K562 (cell line): ENCODE results near the gene KCTD11. TPM values are rescaled to one million over a fixed set of nuclear protein-coding genes. Genes with fewer than 3 reads are reported as not detected.
A peak's percentile ranks its signal among the peaks of the same experiment; 100 is the strongest.

ENCODE experiments used
- ATAC-seq: fragments of 200-7000 bp; cut with Tn5 transposase; 3 replicates; pipeline ENCODE4 v1.9.1; 2020; ENCODE audit warnings: moderate library complexity
- BruUV-seq: library from RNA; stranded (reverse); fragments of 400-500 nt; replicated peaks from 2 replicates; lab custom pipeline; 2021; lab: Mats Ljungman, UMichigan
- CTCF ChIA-PET: fragments of 300-600 bp; formaldehyde crosslinking; extraction: SDS; loops from one replicate; lab custom pipeline; 2021; ENCODE audit warnings: low intra/inter-chr PET ratio; lab: Yijun Ruan, JAX
- POLR2A ChIA-PET: fragments of 300-600, 350-650 bp; sonication (Branson Sonifier 250); formaldehyde crosslinking; extraction: SDS; loops from one replicate; lab custom pipeline; 2021; ENCODE audit warnings: antibody characterized with exemption, inconsistent platforms; lab: Yijun Ruan, JAX
- DNase-seq, 4 experiments: peaks; one replicate each; pipeline versions ENCODE4 v3.0.0 to v3.0.0-alpha.2; 2011 to 2018; ENCODE audit warnings: low spot score in 3 of 4, mixed read lengths in 3 of 4; ENCODE audit errors: extremely low read depth in 1 of 4
- FAIRE-seq: peaks from 2 replicates; lab custom pipeline; 2011; peaks lifted over from hg19 to GRCh38; lab: Jason Lieb, UNC
- H2AFZ ChIP-seq: 2 replicates; pipeline ENCODE4 v1.6.0; 2011; ENCODE audit warnings: low read depth, low read length, control low read depth, inconsistent platforms
- H3K27ac ChIP-seq: fragments of 200-600 bp; 3 replicates; pipeline ENCODE4 v1.8.0; 2011; ENCODE audit warnings: low read depth, mild to moderate bottlenecking, control low read depth, inconsistent platforms, low read length, moderate library complexity, mixed read lengths; ENCODE audit errors: extremely low read depth
- H3K27me3 ChIP-seq, 2 experiments: fragments of 300-600 bp in 1 of 2; 2 replicates in 1 of 2; 3 replicates in 1 of 2; pipeline versions ENCODE4 v1.6.0 to v1.8.0; 2011; ENCODE audit warnings: inconsistent platforms in 2 of 2, low read length in 2 of 2, mild to moderate bottlenecking in 1 of 2, mixed read lengths in 1 of 2, moderate library complexity in 1 of 2; ENCODE audit not compliant: control insufficient read depth in 2 of 2, insufficient read depth in 2 of 2
- H3K36me3 ChIP-seq: fragments of 300-600 bp; 3 replicates; pipeline ENCODE4 v1.8.0; 2011; ENCODE audit warnings: mild to moderate bottlenecking, low read length, inconsistent platforms; ENCODE audit not compliant: control insufficient read depth, insufficient read depth
- H3K4me1 ChIP-seq, 2 experiments: fragments of 200-600 bp in 1 of 2; replicated peaks in 1 of 2; 2 replicates in 1 of 2; 3 replicates in 1 of 2; pipeline versions ENCODE4 v1.5.1 to v1.8.0; 2011; ENCODE audit warnings: inconsistent platforms in 2 of 2, low read length in 2 of 2, mild to moderate bottlenecking in 1 of 2, mixed read lengths in 1 of 2, moderate library complexity in 1 of 2; ENCODE audit not compliant: control insufficient read depth in 2 of 2, insufficient read depth in 2 of 2
- H3K4me2 ChIP-seq: 2 replicates; pipeline ENCODE4 v1.6.1; 2011; ENCODE audit warnings: low read length, control low read depth, inconsistent platforms, mixed read lengths; ENCODE audit not compliant: insufficient read depth
- H3K4me3 ChIP-seq: fragments of 200-600 bp; sonication (generic), shearing (Covaris generic); 2 replicates; pipeline ENCODE4 v1.5.1; 2016; ENCODE audit warnings: control low read depth, inconsistent platforms
- H3K79me2 ChIP-seq: fragments of 200-600 bp; 3 replicates; pipeline ENCODE4 v1.8.0; 2011; ENCODE audit warnings: low read length, inconsistent platforms; ENCODE audit not compliant: control insufficient read depth, insufficient read depth
- H3K9ac ChIP-seq, 2 experiments: 2 replicates each; pipeline versions ENCODE4 v1.6.0 to v1.6.1; 2011; ENCODE audit warnings: low read depth in 2 of 2, low read length in 2 of 2, control low read depth in 1 of 2, inconsistent platforms in 1 of 2, mild to moderate bottlenecking in 1 of 2, mixed read lengths in 1 of 2; ENCODE audit not compliant: insufficient read depth in 1 of 2
- H3K9me1 ChIP-seq: one replicate; pipeline ENCODE4 v1.6.0; 2011; ENCODE audit warnings: inconsistent platforms, mild to moderate bottlenecking, low read length, moderate library complexity; ENCODE audit not compliant: control insufficient read depth, insufficient read depth
- H3K9me3 ChIP-seq: replicated peaks from 2 replicates; pipeline ENCODE4 v1.5.1; 2011; ENCODE audit warnings: low read depth, low read length, inconsistent platforms; ENCODE audit not compliant: control insufficient read depth, insufficient read depth
- H4K20me1 ChIP-seq: replicated peaks from 2 replicates; pipeline ENCODE4 v1.6.1; 2011; ENCODE audit warnings: low read length, inconsistent platforms, mixed read lengths; ENCODE audit not compliant: control insufficient read depth, insufficient read depth
- ARID3A ChIP-seq: IDR thresholded peaks from 2 replicates; pipeline ENCODE4 v1.6.1; 2012; ENCODE audit warnings: low read depth, low read length, improper control_type of control experiment, borderline replicate concordance
- ATF7 ChIP-seq: fragments of 450-650 bp; IDR thresholded peaks from 2 replicates; pipeline ENCODE4 v1.7.1; 2014; ENCODE audit warnings: mild to moderate bottlenecking, moderate library complexity
- BMI1 ChIP-seq: fragments of 150-350 bp; IDR thresholded peaks from 2 replicates; pipeline ENCODE4 v1.6.1; 2014; ENCODE audit warnings: low read length
- IFI16 ChIP-seq: fragments of 250-450 bp; sonication (Bioruptor Pico); IDR thresholded peaks from 2 replicates; pipeline ENCODE4 v2.1.2; 2022; ENCODE audit warnings: mild to moderate bottlenecking, inconsistent platforms
- PTBP1 ChIP-seq: fragments of 200-400 bp; formaldehyde crosslinking; IDR thresholded peaks from 2 replicates; pipeline ENCODE4 v1.6.1; 2017; ENCODE audit warnings: low read depth, low read length
- RBM22 ChIP-seq: fragments of 200-400 bp; formaldehyde crosslinking; IDR thresholded peaks from 2 replicates; pipeline ENCODE4 v1.6.1; 2018; ENCODE audit warnings: low read length, low read depth; ENCODE audit not compliant: poor library complexity, severe bottlenecking
- SRSF3 ChIP-seq: fragments of 200-400 bp; formaldehyde crosslinking; IDR thresholded peaks from 2 replicates; pipeline ENCODE4 v1.6.1; 2016; ENCODE audit warnings: mild to moderate bottlenecking, low read length, moderate library complexity; ENCODE audit not compliant: insufficient read depth
- THAP12 ChIP-seq: fragments of 250-450 bp; sonication (Bioruptor Pico); IDR thresholded peaks from 2 replicates; pipeline ENCODE4 v1.9.0; 2021; ENCODE audit warnings: mild to moderate bottlenecking, inconsistent platforms
- U2AF1 ChIP-seq: fragments of 200-400 bp; formaldehyde crosslinking; optimal IDR thresholded peaks from 2 replicates; pipeline ENCODE3; 2017; ENCODE audit warnings: mild to moderate bottlenecking, low read depth, low read length, moderate library complexity
- ZBED1 ChIP-seq: IDR thresholded peaks from 2 replicates; pipeline ENCODE4 v1.6.1; 2014
- ZC3H4 ChIP-seq: sonication (generic); formaldehyde crosslinking; IDR thresholded peaks from 2 replicates; pipeline ENCODE4 v1.9.0; 2021; ENCODE audit warnings: missing genetic modification reagents, borderline replicate concordance
- ZNF324 ChIP-seq: fragments of 250-450 bp; sonication (Bioruptor Pico); IDR thresholded peaks from 2 replicates; pipeline ENCODE4 v1.4.0; 2020; ENCODE audit warnings: mild to moderate bottlenecking
- WGBS: fragments of 100-300 bp; shearing (Covaris generic); methylation state at CpG from one replicate; pipeline ENCODE4 v1.1.6; 2016; ENCODE audit warnings: low coverage, mixed read lengths; ENCODE audit not compliant: insufficient coverage; ENCODE audit errors: missing lambda C conversion rate; 5-methylcytosine and 5-hydroxymethylcytosine counted together
- in situ Hi-C: fragments of 300-500 bp; cut with MboI; formaldehyde crosslinking; loops from 4 replicates; pipeline ENCODE4 v1.15.0; 2018; ENCODE audit warnings: inconsistent platforms, mixed read lengths
- intact Hi-C: fragments of 100-400 bp; cut with micrococcal nuclease; formaldehyde crosslinking; loops from 2 replicates; pipeline ENCODE4 v1.14.2; 2022
- polyA plus RNA-seq, 8 experiments: library from polyadenylated mRNA; depleted of rRNA in 4 of 8; stranded (reverse) in 5 of 8; unstranded in 3 of 8; fragments of >200 nt; fragmentation: Nextera tagmentation in 2 of 8; fragmentation: Illumina TruSeq in 1 of 8; extraction: Ambion mirVana in 2 of 8; extraction: Trizol in 1 of 8; gene quantifications; 2 replicates each; pipeline versions ENCODE4 v1.2.1 to v1.2.3, GENCODE V29; 2011 to 2014; ENCODE audit warnings: inconsistent platforms in 1 of 8, missing spikeins in 1 of 8
- total RNA-seq, 7 experiments: library from RNA; depleted of rRNA in 6 of 7; stranded (reverse); fragments of >200 nt in 6 of 7; fragmentation: Illumina TruSeq in 2 of 7; extraction: Trizol in 2 of 7; gene quantifications; 2 replicates each; pipeline versions ENCODE4 v1.2.1 to v1.2.3, GENCODE V29; 2011 to 2021; ENCODE audit warnings: low replicate concordance in 1 of 7

Gene KCTD11
- total and polyA plus RNA-seq, 9 of the 15 experiments (the other 6 are each of a cell fraction or from before 2014, with no cell fraction given) = 0.01 to 3.2 (median 2.5) TPM; not detected in 1

GRCh38 chr17:7388856-7389255 lies 36.9 kb downstream of the KCTD11 start (continued):
- no peak for TF ChIP-seq ZC3H4
- TF ChIP-seq IFI16 (CRISPR knock-in tag) = no peak
- TF ChIP-seq ZNF324 (CRISPR knock-in tag) = no peak
- no peak for TF ChIP-seq BMI1

- ChIA-PET POLR2A (interaction anchor here (1.1 to 1.5 kb wide), 2 partner anchors 45 to 96 kb away, joined by 3 read pairs; partner anchors contain the start of gene TMEM102), CTCF (no interaction called here)
- Histone ChIP-seq H3K79me2 (no peaks in the 10 kb centered on the region), H4K20me1 (no peaks in the 10 kb centered on the region), H3K4me2 (no peak overlapping the region), H3K9me3 (no peaks in the 10 kb centered on the region), H3K4me1 (peaks cover 3 to 23% of the 10 kb centered on the region in 2 experiments; a peak in 4 of 5 replicates), H3K27me3 (no peaks in the 10 kb centered on the region), H3K27ac (no peak overlapping the region), H3K9me1 (no peaks in the 10 kb centered on the region), H3K9ac (peak overlapping the region in 1 of 2 experiments; percentile 13; a peak in 2 of 4 replicates), H3K36me3 (peaks cover 8% of the 10 kb centered on the region; the same call in 1 of the 3 replicates), H3K4me3 (no peak overlapping the region), H2AFZ (no peak overlapping the region)
- intact Hi-C loops = no loop called here
- ATAC-seq (no peak), DNase-seq (no peak), FAIRE-seq (no peak)
- TF ChIP-seq PTBP1 (no peak), SRSF3 (no peak), RBM22 (no peak), U2AF1 (no peak), ARID3A (no peak), ATF7 (no peak), ZBED1 (no peak), THAP12 (CRISPR knock-in tag) (no peak)
- in situ Hi-C loops = no loop called here
- no TSS peak for BruUV-seq
- WGBS = 73% methylated on average over 12 of the region's 19 CpGs
These were observed 38.3 kb downstream of the KCTD11 start for GRCh38 chr17:7389924-7390910.
